Ovary (tissue), 3 donors: ENCODE measurements around the gene ASB2.

ENCODE experiments used
- EP300 ChIP-seq: sonication (generic); formaldehyde crosslinking; IDR thresholded peaks from one replicate; pipeline ENCODE4 v1.6.1; 2017; ENCODE audit warnings: antibody characterized with exemption
- POLR2A ChIP-seq: fragments of 450-650 bp; IDR thresholded peaks from one replicate; pipeline ENCODE4 v1.6.1; 2017; ENCODE audit warnings: antibody characterized with exemption, mild to moderate bottlenecking, moderate library complexity
- TF ChIP-seq, protein P1 (sequence below), 3 donors: fragments of 450-650 bp in 2 of 3; fragments of 200-600 bp in 1 of 3; IDR thresholded peaks; one replicate each; pipeline versions ENCODE4 v1.5.1 to v1.8.0; 2016 to 2022; ENCODE audit warnings: antibody characterized with exemption in 3 of 3, mild to moderate bottlenecking in 1 of 3
- donor health status: DM: no; HTN: no; CAD: no.

DNA sequence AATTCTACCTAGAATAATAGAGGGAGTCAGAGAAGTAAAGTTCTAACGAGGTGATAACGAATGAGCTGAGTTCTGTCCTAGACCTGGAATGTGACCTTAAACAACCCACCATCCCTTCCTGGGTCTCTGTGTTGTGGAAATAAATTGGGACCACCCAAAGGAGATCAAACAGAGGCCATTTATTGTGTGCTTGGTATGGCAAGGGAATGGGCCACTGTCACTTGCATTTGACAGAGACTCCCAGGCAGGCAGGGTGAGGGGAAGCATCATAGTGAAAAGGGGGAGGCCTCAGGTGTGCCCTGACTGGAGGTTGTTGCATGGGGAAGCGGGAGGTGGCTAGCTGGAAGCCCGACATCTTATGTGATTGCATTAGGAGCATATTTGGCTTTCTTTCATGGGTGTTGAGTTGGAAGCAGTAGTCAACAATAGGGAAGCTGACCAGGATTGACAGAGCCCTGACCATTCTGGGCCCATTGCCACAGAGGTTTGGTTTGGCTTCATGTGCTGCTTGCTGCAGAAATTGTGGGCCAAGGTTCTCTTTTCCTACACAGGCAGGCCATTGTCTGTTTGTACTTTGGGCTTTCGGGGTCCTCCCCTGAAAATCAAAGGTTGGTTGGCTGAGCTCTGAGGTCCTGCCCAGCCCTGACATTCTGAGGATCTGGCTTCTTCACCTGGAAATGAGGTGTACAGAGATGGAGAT, 66.8 kb downstream of the ASB2 start:
- TF ChIP-seq, protein P1, sequence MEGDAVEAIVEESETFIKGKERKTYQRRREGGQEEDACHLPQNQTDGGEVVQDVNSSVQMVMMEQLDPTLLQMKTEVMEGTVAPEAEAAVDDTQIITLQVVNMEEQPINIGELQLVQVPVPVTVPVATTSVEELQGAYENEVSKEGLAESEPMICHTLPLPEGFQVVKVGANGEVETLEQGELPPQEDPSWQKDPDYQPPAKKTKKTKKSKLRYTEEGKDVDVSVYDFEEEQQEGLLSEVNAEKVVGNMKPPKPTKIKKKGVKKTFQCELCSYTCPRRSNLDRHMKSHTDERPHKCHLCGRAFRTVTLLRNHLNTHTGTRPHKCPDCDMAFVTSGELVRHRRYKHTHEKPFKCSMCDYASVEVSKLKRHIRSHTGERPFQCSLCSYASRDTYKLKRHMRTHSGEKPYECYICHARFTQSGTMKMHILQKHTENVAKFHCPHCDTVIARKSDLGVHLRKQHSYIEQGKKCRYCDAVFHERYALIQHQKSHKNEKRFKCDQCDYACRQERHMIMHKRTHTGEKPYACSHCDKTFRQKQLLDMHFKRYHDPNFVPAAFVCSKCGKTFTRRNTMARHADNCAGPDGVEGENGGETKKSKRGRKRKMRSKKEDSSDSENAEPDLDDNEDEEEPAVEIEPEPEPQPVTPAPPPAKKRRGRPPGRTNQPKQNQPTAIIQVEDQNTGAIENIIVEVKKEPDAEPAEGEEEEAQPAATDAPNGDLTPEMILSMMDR (IDR thresholded peaks at IDR 0.05) = no peak
- no peak for TF ChIP-seq POLR2A
- no peak for TF ChIP-seq EP300
